Right cardiac atrium (tissue), 5 donors: ENCODE measurements around the gene RIOK3. TPM values are rescaled to one million over a fixed set of nuclear protein-coding genes. Genes with fewer than 3 reads are reported as not detected.
"Not testable (repeated sequence)": the region's sequence is repeated elsewhere in the genome, so short reads cannot be mapped to it uniquely, and the experiment has no call there.

Experiments
- ATAC-seq, 2 donors: fragments of 200-7000 bp; cut with Tn5 transposase; one replicate each; pipeline versions ENCODE4 v1.8.0 to v1.9.1; 2020; ENCODE audit warnings: moderate library complexity in 2 of 2, mild to moderate bottlenecking in 1 of 2
- DNase-seq, 3 donors: peaks; one replicate each; pipeline ENCODE4 v3.0.0-alpha.2; 2020
- H3K27ac ChIP-seq: one replicate; pipeline ENCODE4 v1.5.1; 2013; ENCODE audit warnings: mild to moderate bottlenecking, low read length, control low read depth, moderate library complexity
- H3K27me3 ChIP-seq: one replicate; pipeline ENCODE4 v1.6.1; 2013; ENCODE audit not compliant: control insufficient read depth, insufficient read depth
- H3K4me1 ChIP-seq: one replicate; pipeline ENCODE4 v1.6.1; 2013; ENCODE audit warnings: low read length; ENCODE audit not compliant: control insufficient read depth, insufficient read depth
- H3K4me3 ChIP-seq: one replicate; pipeline ENCODE4 v1.5.1; 2013; ENCODE audit warnings: low read length, control low read depth
- H3K9me3 ChIP-seq: one replicate; pipeline ENCODE4 v1.6.1; 2013; ENCODE audit warnings: low read length; ENCODE audit not compliant: control insufficient read depth
- WGBS: extraction: QIAGEN DNeasy Blood & Tissue Kit; methylation state at CpG from one replicate; pipeline ENCODE4 v1.1.7; 2013; 5-methylcytosine and 5-hydroxymethylcytosine counted together
- intact Hi-C, 4 donors: fragments of 100-400 bp; cut with DNase I; formaldehyde crosslinking; loops; one replicate each; pipeline versions ENCODE4 v1.11.0 to v1.14.0; 2022 to 2023
- polyA plus RNA-seq: library from polyadenylated mRNA; stranded (reverse); fragments of 200-250 nt; gene quantifications from one replicate; pipeline ENCODE4 v1.2.3, GENCODE V29; 2013
- total RNA-seq, 4 donors: library from RNA; stranded (reverse); fragmentation: NEBNext Ultra II Directional; extraction: Animal tissue kit (Norgen Biotek cat#: 25700); gene quantifications; one replicate each; pipeline ENCODE4 v1.2.1, GENCODE V29; 2021
- donor health status: healthy with polysubstance abuse.
- donor health status: DM: no; HTN: yes; CAD: no.
- donor health status: DM: no; HTN: no; CAD: no.
- donor health status: DM: no; HTN: yes; CAD: no; lungs with severe emphysema.
- donor health status: DM: yes; HTN: yes; CAD: no.

The RIOK3 gene
- total and polyA plus RNA-seq, 5 donors = 31.3 to 52.3 (median 50.3) TPM

DNA sequence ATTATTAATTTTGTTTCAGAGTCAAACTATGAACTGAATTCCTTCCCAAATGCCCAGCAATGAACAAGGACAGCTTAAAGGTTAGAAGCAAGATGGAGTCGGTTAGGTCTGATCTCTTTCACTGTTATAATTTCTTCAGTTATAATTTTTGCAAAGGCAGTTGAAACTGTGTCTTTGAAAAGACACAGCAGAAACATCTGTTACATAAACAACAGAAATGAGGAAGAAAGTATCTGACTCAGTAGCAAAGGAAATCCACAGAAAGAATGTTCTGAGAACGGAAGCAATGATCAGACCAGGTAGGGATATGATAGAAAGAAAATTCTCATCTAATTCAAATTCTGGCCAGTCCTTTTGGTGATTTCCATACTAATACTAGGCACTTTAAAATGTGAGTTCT, 45.0 kb downstream of the RIOK3 start:
- H3K27me3 ChIP-seq = no peaks in the 10 kb centered on the region
- H3K4me3 ChIP-seq = no peak overlapping the region
- DNase-seq = no peak
- H3K27ac ChIP-seq = no peak overlapping the region
- H3K9me3 ChIP-seq = no peaks in the 10 kb centered on the region
- intact Hi-C loops = no loop called here
- no peaks in the 10 kb centered on the region for H3K4me1 ChIP-seq
- 82% methylated on average over 2 of the region's 2 CpGs for WGBS
- no peak for ATAC-seq

DNA sequence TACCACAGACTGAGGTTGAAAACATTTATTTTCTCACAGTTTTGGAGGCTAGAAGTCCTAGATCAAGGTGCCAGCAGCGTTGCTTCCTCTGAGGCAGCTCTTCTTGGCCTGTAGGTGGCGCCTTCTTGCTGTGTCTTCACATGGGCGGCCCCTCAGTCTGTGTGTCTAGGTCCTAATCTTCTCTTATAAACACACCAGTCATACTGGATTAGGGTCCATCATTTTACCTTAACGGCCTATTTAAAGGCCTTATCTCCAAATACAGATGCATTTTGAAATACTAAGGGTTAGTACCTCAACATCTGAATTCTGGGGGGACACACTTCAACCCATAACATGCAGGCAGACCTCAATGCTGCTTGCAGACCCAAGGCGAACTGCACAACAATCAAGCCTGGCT, 45.8 kb downstream of the RIOK3 start:
- Histone ChIP-seq H3K9me3 (no peaks in the 10 kb centered on the region), H3K27ac (no peak overlapping the region), H3K4me1 (no peaks in the 10 kb centered on the region), H3K27me3 (no peaks in the 10 kb centered on the region), H3K4me3 (no peak overlapping the region)
- DNase-seq (peak; percentile 58 to 81 (median 65)), ATAC-seq (no peak)
- intact Hi-C loops = no loop called here
- 27% methylated on average over 5 of the region's 5 CpGs for WGBS

DNA sequence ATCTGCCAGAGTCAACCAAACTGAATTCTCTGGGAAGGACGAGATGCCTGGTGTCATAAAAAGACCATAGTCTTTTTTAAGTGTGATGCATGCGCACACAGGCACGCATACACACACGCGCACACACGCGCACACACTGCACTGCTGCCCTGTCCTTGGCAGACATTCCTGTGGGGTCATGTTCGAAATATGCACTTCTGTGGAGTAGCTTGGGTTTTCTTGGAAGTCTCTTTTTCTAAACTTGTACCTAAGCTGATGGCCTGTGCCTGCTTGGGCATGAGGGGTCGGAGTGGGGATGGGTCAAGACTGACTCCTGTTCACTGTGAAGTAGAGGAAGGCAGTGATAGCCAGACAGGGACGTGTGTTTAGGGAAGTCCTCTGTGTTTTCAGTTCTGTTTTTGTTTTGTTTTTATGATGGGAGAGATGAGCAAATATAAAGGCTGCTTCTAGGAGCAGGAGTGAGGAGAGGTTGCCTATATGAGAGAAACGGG, 46.2 kb downstream of the RIOK3 start:
- Histone ChIP-seq H3K9me3 (no peaks in the 10 kb centered on the region), H3K4me3 (no peak overlapping the region), H3K27ac (no peak overlapping the region), H3K4me1 (no peaks in the 10 kb centered on the region), H3K27me3 (no peaks in the 10 kb centered on the region)
- intact Hi-C loops = no loop called here
- DNase-seq = no peak
- no peak for ATAC-seq
- 47% methylated on average over 11 of the region's 11 CpGs for WGBS

DNA sequence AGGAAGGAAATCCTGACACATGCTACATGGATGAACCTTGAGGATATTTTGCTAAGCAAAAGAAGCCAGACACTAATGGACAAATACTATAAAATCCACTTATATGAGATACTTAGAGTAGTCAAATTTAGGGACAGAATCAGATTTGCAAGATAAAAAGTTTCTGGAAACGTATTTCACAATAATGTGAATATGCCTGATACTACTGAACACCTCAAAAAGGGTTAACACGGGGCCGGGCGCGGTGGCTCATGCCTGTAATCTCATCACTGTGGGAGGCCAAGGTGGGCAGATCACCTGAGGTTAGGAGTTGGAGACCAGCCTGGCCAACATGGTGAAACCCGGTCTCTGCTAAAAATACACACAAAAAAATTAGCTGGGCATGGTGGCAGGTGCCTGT, 48.5 kb downstream of the RIOK3 start:
- no peak overlapping the region for H3K4me3 ChIP-seq
- no peaks in the 10 kb centered on the region for H3K9me3 ChIP-seq
- intact Hi-C loops = loop anchor here in 1 of 4 donors (5.0 kb wide), 1 partner anchor 86 kb away; the partner anchor contains the start of gene NPC1

DNA sequence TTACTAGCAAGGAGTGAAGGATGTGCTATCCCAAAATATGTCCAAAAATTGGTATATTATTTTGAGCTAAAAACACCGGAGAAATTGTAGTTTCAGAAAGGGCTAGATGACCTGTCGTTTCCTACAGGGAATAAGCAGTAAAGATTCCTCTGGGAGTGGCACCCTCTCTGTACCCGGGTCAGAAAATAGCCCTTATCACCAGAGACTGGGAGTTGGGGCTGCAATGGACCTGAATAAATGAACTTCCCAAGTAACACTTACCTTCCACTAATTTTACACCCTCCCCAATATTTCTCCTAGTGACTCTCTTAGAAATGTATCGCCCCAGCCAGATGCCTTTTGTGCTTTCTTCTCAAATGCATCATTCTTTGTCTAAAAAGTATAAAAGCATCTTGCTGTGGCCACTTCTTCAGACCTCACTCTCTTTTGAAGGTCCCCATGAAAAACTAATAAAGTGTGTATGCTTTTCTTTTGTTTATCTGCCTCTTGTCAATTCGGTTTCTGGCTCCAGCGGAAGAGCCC, 49.5 kb downstream of the RIOK3 start:
- Histone ChIP-seq H3K27me3 (no peaks in the 10 kb centered on the region), H3K4me3 (peak overlapping the region; percentile 50), H3K9me3 (no peaks in the 10 kb centered on the region), H3K27ac (peak overlapping the region; percentile 54), H3K4me1 (peaks cover 3% of the 10 kb centered on the region)
- ATAC-seq (no peak), DNase-seq (no peak)
- 20% methylated on average over 6 of the region's 6 CpGs for WGBS
- intact Hi-C loops = loop anchor here in 1 of 4 donors (5.0 kb wide), 1 partner anchor 85 kb away; the partner anchor contains the start of gene NPC1

More for the DNA sequence above, 48.5 kb downstream of the RIOK3 start:
- Histone ChIP-seq H3K27me3 (no peaks in the 10 kb centered on the region), H3K4me1 (peaks cover 3% of the 10 kb centered on the region), H3K27ac (no peak overlapping the region)
- ATAC-seq (no peak), DNase-seq (no peak)
- 82% methylated on average over 6 of the region's 6 CpGs for WGBS

DNA sequence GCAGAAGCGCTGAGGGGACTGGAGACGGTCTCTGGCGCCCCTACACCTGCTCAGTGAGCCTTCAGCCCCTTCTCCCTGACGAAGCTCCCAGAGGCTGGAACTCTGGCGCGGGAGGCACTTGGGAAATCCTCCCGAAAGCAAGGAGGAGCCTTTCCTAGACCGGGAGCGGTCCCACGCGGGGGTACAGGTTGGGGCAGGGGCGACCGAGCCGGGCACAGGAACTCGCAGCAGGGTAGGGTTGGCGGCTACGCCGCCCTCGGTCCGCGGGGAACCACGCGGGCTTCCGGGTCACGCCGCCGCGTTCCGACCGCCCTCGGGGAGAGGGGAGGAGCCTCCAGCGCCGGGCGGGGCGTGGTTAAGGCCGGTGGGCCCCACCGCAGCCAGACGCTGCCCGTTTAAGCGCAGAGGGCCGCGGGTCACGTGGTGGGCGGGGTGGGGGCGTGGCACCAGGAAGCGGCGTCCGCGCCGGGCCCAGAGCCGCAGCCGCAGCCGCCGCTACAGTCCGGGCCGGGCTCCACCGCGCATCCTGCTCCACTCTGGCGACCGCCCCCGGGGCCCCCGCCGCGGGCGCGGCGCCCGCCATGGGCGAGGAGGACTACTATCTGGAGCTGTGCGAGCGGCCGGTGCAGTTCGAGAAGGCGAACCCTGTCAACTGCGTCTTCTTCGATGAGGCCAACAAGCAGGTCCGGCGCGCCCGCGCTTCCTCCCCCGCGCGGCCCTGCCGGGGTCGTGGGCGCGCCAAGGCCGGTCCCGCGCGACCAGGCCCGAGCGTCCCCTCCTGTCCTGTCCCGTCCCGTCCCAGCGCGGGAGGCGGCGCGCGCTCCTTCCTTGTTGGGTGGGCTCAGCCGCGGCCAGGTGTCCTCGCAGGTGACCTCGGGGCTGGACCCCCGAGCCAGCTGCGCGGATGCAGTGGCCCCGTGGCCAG, 50.2 kb downstream of the RIOK3 start, which contains the start of gene RMC1:
Gene RMC1 (plus strand): TSS at position 474 of the 925 bp plus-strand sequence. CDS start 108 bp downstream, at position 582.
- ATAC-seq (peak; percentile 99), DNase-seq (peak; percentile 98 to 99 (median 99))
- Histone ChIP-seq H3K9me3 (no peaks in the 10 kb centered on the region), H3K27me3 (no peaks in the 10 kb centered on the region), H3K27ac (peak within 1 kb of the TSS; percentile 54), H3K4me3 (peak within 1 kb of the TSS; percentile 87), H3K4me1 (peaks cover 3% of the 10 kb centered on the region)
- under 1% methylated on average over 110 of the region's 110 CpGs for WGBS
- intact Hi-C loops = loop anchor here in 1 of 4 donors (5.0 kb wide), 1 partner anchor 84 kb away; the partner anchor contains the start of gene NPC1

DNA sequence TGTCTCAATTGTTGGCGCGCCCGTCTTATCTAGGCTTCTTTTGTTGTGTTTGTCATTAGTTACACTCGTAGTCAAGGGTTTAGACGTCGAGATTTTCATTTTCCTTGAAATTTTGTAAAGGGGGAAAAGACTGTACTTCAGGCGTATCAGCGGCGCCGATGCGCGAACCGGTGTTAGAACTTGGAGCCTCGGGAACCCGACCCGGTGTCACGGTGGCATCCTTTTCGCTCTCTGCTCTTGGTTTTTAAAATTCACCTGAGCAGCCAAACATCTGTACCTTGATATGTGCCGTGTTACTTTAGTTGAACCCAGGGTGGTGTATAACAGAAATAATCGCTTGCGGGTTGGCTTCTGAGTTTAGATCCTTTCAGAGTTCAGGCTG, 50.9 kb downstream of the RIOK3 start:
- 3% methylated on average over 21 of the region's 21 CpGs for WGBS
- H3K27ac ChIP-seq = no peak overlapping the region
- no peaks in the 10 kb centered on the region for H3K27me3 ChIP-seq
- no peak for DNase-seq
- H3K4me1 ChIP-seq = peaks cover 3% of the 10 kb centered on the region
- intact Hi-C loops = loop anchor here in 1 of 4 donors (5.0 kb wide), 1 partner anchor 83 kb away; the partner anchor contains the start of gene NPC1
- no peaks in the 10 kb centered on the region for H3K9me3 ChIP-seq
- peak overlapping the region; percentile 87 for H3K4me3 ChIP-seq
- no peak for ATAC-seq

DNA sequence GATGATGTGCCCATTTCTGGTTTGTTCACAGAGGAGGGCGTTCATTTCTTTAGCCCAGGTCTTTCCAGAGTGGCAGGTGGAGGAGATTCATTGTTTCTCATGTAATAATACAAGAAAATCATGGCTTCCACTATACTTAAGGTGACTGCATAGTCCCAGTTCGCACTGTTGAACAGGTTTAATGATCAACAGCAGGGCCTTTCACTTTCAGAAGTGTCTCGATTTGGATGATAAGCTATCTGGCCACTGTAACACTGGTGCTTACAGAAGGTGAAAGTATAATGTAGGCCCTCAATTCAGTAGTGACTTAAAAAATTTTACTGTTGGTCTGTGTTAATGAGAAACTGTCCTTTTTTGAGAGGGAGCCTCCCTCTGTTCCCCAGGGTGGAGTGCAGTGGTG, 51.6 kb downstream of the RIOK3 start:
- Histone ChIP-seq H3K4me1 (peaks cover 3% of the 10 kb centered on the region), H3K27ac (no peak overlapping the region), H3K4me3 (peak overlapping the region; percentile 87), H3K27me3 (no peaks in the 10 kb centered on the region), H3K9me3 (no peaks in the 10 kb centered on the region)
- WGBS = 82% methylated on average over 3 of the region's 3 CpGs
- ATAC-seq (no peak), DNase-seq (no peak)
- intact Hi-C loops = loop anchor here in 1 of 4 donors (5.0 kb wide), 1 partner anchor 83 kb away; the partner anchor contains the start of gene NPC1

DNA sequence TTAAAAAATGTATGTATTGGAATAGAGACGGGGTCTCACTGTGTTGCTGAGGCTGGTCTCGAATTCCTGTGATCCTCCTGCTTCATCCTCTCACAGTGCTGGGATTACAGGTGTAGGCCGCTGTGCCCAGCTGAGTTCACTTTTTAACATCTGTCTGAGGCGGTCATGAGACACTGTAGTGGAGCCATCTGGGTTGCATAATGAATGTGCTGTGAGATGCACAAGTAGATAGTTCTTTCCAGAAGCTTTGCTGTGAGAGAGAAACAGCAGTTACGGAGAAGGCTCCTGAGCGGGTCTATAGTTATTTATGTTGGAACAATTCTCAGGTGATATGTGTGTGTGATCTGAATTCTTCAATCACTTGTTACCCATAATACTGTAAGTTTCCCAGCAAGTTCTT, 53.3 kb downstream of the RIOK3 start:
- WGBS = 83% methylated on average over 6 of the region's 6 CpGs
- H3K4me3 ChIP-seq = no peak overlapping the region
- no peak overlapping the region for H3K27ac ChIP-seq
- intact Hi-C loops = no loop called here
- peaks cover 3% of the 10 kb centered on the region for H3K4me1 ChIP-seq
- H3K27me3 ChIP-seq = no peaks in the 10 kb centered on the region
- H3K9me3 ChIP-seq = no peaks in the 10 kb centered on the region
- ATAC-seq = no peak
- DNase-seq = no peak

DNA sequence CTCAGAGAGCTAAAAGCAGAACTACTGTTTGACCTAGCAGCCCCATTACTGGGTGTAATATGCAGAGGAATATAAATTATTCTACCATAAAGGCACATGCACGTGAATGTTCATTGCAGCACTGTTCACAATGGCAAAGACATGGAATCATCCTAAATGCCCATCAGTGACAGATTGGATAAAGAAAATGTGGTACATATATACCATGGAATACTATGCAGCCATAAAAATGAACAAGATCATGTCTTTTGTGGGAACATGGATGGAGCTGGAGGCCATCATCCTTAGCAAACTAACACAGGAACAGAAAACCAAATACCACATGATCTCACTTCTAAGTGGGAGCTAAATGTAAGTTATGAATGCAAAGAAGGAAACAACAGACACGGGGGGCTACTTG, 57.8 kb downstream of the RIOK3 start:
- not testable (repeated sequence) for H3K4me1 ChIP-seq, DNase-seq, ATAC-seq, H3K4me3 ChIP-seq, H3K27me3 ChIP-seq, H3K27ac ChIP-seq, H3K9me3 ChIP-seq
- intact Hi-C loops = loop anchor here in 2 of 4 donors (5.0 to 10.0 kb wide), 2 partner anchors 74 to 76 kb away; partner anchors contain the start of gene NPC1 (in 2 of the 2)
- 96% methylated on average over 2 of the region's 2 CpGs for WGBS

DNA sequence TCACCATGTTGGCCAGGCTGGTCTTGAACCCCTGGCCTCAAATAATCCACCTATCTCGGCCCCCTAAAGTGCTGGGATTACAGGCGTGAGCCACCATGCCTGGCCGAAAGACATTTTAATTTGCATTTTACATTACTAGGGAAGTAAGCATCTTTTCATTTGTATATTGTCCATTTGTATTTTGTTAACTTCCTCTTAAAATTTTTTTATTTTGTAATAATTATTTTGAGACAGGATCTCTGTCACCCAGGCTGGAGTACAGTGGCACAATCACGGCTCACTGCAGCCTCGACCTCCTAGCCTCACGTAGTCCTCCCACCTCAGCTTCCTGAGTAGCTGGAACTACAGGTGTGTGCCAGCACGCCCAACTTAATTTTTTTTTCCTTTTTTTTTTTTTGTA, 59.1 kb downstream of the RIOK3 start:
- H3K4me3 ChIP-seq, H3K9me3 ChIP-seq, H3K27me3 ChIP-seq, H3K4me1 ChIP-seq, DNase-seq, H3K27ac ChIP-seq, ATAC-seq: not testable (repeated sequence)
- 87% methylated on average over 7 of the region's 7 CpGs for WGBS
- intact Hi-C loops = loop anchor here in 2 of 4 donors (5.0 to 10.0 kb wide), 2 partner anchors 73 to 75 kb away; partner anchors contain the start of gene NPC1 (in 2 of the 2)
